ES-I3 (cell line): ENCODE results near the gene LTBP4.
"Not testable (repeated sequence)": the region's sequence is repeated elsewhere in the genome, so short reads cannot be mapped to it uniquely, and the experiment has no call there.

ENCODE experiments used
- H3K36me3 ChIP-seq: 2 replicates; pipeline ENCODE4 v1.6.1; 2013; ENCODE audit warnings: mild to moderate bottlenecking, low read length, control low read depth, moderate library complexity; ENCODE audit not compliant: insufficient read depth
- H3K4me1 ChIP-seq: 2 replicates; pipeline ENCODE4 v1.6.1; 2013; ENCODE audit warnings: mild to moderate bottlenecking, control low read depth, low read length; ENCODE audit not compliant: insufficient read depth
- H3K9ac ChIP-seq: 2 replicates; pipeline ENCODE4 v1.6.1; 2013; ENCODE audit warnings: low read depth, mild to moderate bottlenecking, low read length, moderate library complexity
- H3K9me3 ChIP-seq: 2 replicates; pipeline ENCODE4 v1.6.1; 2013; ENCODE audit warnings: mild to moderate bottlenecking, low read length, moderate library complexity; ENCODE audit not compliant: control insufficient read depth, insufficient read depth

LTBP4 gene

GRCh38 chr19:40619333-40620160 lies 18.4 kb downstream of the LTBP4 start:
- Histone ChIP-seq H3K36me3 (peaks cover 4% of the 10 kb centered on the region; the same call in 1 of the 2 replicates), H3K9me3 (no peaks in the 10 kb centered on the region), H3K4me1 (no peaks in the 10 kb centered on the region), H3K9ac (no peak overlapping the region)

DNA sequence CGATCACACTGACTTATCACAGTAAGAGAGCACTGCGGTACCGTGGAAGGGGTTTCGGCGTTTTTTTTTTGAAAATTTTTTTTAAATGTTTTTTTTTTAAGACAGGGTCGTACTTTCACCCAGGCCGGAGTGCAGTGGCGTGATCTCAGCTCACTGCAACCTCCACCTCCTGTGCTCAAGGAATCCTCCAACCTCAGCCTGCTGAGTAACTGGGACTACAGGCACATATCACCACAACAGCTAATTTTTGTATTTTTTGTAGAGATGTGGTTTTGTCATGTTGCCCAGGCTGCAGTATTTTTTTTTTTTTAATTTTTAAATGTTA lies 19.0 kb downstream of the LTBP4 start:
- Histone ChIP-seq H3K36me3 (peaks cover 4% of the 10 kb centered on the region; the same call in 1 of the 2 replicates), H3K9me3 (no peaks in the 10 kb centered on the region), H3K4me1 (no peaks in the 10 kb centered on the region), H3K9ac (no peak overlapping the region)

GRCh38 chr19:40621283-40621682 lies 20.1 kb downstream of the LTBP4 start:
- Histone ChIP-seq H3K9ac (no peak overlapping the region), H3K4me1 (no peaks in the 10 kb centered on the region), H3K36me3 (peaks cover 4% of the 10 kb centered on the region; the same call in 1 of the 2 replicates)

GRCh38 chr19:40621966-40622772 lies 21.0 kb downstream of the LTBP4 start:
- H3K36me3 ChIP-seq: peaks cover 4% of the 10 kb centered on the region; the same call in 1 of the 2 replicates
- H3K4me1 ChIP-seq: no peaks in the 10 kb centered on the region
- no peaks in the 10 kb centered on the region for H3K9me3 ChIP-seq
- H3K9ac ChIP-seq: no peak overlapping the region

More at GRCh38 chr19:40621283-40621682, 20.1 kb downstream of the LTBP4 start:
- H3K9me3 ChIP-seq: no peaks in the 10 kb centered on the region

DNA sequence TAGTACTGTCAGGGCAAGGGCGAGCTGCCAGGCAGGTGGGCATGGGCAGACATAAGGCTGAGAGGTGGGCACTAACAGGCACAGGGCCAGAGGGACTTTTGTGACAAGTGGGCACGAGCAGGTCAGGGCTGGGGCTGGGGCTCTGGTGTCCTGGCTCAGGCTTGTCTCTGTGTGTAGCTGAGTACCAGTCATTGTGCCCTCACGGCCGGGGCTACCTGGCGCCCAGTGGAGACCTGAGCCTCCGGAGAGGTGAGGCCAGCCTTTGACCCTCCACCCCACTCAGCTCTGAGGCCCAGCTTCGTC lies 21.6 kb downstream of the LTBP4 start:
- H3K36me3 ChIP-seq: peaks cover 4% of the 10 kb centered on the region; the same call in 1 of the 2 replicates
- no peak overlapping the region for H3K9ac ChIP-seq
- no peaks in the 10 kb centered on the region; the same call in 1 of the 2 replicates for H3K4me1 ChIP-seq
- no peaks in the 10 kb centered on the region for H3K9me3 ChIP-seq

DNA sequence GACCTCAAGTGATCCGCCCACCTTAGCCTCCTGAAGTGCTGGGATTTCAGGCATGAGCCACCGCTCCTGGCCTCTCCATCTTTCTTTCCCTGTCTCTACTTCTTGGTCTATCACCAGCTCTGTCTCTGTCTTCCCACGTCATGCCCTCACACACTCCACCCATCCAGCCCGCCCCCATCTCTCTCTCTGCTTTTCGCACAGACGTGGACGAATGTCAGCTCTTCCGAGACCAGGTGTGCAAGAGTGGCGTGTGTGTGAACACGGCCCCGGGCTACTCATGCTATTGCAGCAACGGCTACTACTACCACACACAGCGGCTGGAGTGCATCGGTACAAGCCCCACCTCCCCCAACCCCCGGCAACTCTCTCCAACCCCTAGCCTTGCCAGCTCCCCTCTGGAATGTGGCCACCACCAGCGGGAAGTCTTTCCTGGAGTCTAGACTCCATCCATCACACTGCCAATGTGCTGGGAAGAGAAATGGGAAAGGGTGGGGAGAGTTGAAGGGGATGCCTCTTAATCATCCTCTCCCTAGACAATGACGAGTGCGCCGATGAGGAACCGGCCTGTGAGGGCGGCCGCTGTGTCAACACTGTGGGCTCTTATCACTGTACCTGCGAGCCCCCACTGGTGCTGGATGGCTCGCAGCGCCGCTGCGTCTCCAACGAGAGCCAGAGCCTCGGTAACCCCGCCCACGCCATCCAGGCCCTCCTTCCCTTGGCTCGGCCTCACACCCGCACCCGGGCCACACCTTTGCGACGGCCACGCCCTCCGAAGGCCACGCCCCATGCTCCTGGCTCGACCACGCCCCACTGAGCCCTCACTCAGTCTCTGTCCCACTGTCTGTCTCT lies 22.5 kb downstream of the LTBP4 start:
- H3K36me3 ChIP-seq: peaks cover 4% of the 10 kb centered on the region; the same call in 1 of the 2 replicates
- no peaks in the 10 kb centered on the region; the same call in 1 of the 2 replicates for H3K4me1 ChIP-seq
- H3K9me3 ChIP-seq: no peaks in the 10 kb centered on the region
- peak overlapping the region; percentile 19; the same call in 1 of the 2 replicates for H3K9ac ChIP-seq

DNA sequence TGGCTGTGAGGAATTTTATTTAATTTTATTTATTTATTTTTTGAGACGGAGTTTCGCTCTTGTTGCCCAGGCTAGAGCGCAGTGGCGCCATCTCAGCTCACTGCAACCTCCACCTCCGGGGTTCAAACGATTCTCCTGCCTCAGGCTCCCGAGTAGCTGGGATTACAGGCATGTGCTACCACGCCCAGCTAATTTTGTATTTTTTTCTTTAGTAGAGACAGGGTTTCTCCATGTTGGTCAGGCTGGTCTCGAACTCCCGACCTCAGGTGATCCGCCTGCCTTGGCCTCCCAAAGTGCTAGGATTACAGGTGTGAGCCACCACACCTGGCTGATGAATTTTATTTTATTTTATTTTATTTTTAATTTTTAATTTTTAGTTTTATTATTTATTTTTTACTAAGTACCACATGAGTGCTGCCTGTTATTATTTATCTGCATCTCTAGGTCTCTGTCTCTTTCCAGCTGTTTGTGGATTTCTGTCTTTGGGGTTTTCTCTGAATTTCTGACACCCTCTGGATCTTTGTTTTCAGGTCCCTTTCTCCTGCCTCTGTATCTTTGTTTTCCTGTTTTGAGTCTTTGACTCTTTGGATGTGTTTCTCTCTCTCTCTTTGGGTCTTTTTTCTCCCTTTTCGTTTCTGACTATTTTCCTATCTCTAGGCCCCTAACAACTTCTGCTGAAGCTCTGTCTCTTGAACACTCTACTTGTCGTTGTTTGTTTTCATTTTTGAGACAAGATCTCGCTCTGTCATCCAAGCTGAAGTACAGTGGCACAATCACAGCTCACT lies 23.4 kb downstream of the LTBP4 start:
- not testable (repeated sequence) for H3K4me1 ChIP-seq, H3K36me3 ChIP-seq, H3K9me3 ChIP-seq

DNA sequence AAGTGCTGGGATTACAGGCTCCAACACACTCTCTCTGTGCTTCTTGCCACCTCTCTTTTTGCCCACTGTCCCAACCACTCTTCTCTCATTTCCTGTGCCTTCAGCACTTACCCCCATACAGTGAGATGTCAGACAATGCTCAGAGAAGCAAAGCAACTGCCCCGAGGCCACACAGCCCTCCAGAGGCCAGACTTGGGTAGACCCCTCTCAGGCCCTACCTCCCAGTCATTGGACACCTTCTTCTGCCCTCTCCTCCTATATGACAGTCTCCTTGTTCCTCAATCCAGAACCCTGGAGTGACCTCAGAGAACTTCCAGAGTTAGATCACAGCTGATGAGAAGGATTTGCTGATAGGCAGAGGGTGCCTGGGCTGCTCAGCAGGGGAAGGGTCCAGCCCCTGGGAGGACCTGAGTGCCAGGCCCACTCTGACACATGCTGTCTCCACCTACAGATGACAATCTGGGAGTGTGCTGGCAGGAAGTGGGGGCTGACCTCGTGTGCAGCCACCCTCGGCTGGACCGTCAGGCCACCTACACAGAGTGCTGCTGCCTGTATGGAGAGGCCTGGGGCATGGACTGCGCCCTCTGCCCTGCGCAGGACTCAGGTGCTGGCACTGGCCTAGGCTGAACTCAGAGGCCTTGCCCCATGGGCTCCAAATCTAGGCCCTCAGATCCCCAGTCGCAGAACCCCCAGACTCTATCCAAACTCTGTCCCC lies 24.4 kb downstream of the LTBP4 start:
- Histone ChIP-seq H3K9ac (no peak overlapping the region), H3K4me1 (no peaks in the 10 kb centered on the region; the same call in 1 of the 2 replicates), H3K9me3 (no peaks in the 10 kb centered on the region), H3K36me3 (no peaks in the 10 kb centered on the region; the same call in 1 of the 2 replicates)

More for the DNA sequence above, 23.4 kb downstream of the LTBP4 start:
- H3K9ac ChIP-seq: not testable (repeated sequence)

DNA sequence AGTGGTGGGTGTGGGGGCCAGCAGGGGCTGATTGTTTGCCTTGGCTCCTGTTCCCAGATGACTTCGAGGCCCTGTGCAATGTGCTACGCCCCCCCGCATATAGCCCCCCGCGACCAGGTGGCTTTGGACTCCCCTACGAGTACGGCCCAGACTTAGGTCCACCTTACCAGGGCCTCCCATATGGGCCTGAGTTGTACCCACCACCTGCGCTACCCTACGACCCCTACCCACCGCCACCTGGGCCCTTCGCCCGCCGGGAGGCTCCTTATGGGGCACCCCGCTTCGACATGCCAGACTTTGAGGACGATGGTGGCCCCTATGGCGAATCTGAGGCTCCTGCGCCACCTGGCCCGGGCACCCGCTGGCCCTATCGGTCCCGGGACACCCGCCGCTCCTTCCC lies 25.7 kb downstream of the LTBP4 start:
- Histone ChIP-seq H3K9ac (no peak overlapping the region), H3K9me3 (no peaks in the 10 kb centered on the region), H3K36me3 (no peaks in the 10 kb centered on the region; the same call in 1 of the 2 replicates), H3K4me1 (peaks cover 4% of the 10 kb centered on the region; the same call in 1 of the 2 replicates)

- Histone ChIP-seq H3K36me3 (no peaks in the 10 kb centered on the region; the same call in 1 of the 2 replicates), H3K9me3 (no peaks in the 10 kb centered on the region), H3K9ac (no peak overlapping the region), H3K4me1 (peaks cover 4% of the 10 kb centered on the region; the same call in 1 of the 2 replicates)
Observed at GRCh38 chr19:40627486-40628279, 26.5 kb downstream of the LTBP4 start.

GRCh38 chr19:40629346-40629745 lies 28.2 kb downstream of the LTBP4 start:
- H3K9ac ChIP-seq: no peak overlapping the region

DNA sequence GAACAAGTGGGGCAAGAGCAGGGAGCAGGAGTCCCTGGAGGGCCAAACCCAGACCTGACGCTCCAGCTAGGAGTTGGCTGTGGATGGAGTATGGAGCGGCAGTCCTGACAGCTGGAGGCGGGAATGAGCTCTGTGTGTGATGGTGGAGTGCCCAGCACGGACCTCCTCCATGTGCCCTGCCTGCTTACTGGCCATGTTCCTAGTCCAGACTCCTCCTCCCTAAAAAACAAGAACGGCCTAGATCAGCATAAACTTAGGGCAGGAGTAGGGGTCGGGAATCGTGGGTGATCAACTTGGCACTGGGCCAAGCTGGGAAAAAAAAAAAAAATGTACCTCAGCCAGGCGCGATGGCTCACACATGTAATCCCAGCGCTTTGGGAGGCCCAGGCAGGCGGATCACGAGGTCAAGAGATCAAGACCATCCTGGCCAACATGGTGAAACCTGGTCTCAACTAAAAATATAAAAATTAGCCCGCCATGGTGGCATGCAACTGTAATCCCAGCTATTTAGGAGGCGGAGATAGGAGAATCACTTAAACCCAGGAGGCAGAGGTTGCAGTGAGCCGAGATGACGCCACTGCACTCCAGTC lies 29.5 kb downstream of the LTBP4 start:
- Histone ChIP-seq H3K4me1 (peaks cover 16% of the 10 kb centered on the region), H3K9ac (no peak overlapping the region), H3K36me3 (no peaks in the 10 kb centered on the region; the same call in 1 of the 2 replicates), H3K9me3 (no peaks in the 10 kb centered on the region)

More at GRCh38 chr19:40629346-40629745, 28.2 kb downstream of the LTBP4 start:
- H3K36me3 ChIP-seq: no peaks in the 10 kb centered on the region; the same call in 1 of the 2 replicates
- H3K4me1 ChIP-seq: peaks cover 16% of the 10 kb centered on the region
- no peaks in the 10 kb centered on the region for H3K9me3 ChIP-seq
